Smooth muscle cell (in vitro differentiated cells): ENCODE measurements around the gene AGMO. TPM values are rescaled to one million over a fixed set of nuclear protein-coding genes. Genes with fewer than 3 reads are reported as not detected.

Source experiments
- DNase-seq: peaks from one replicate; lab custom pipeline; 2025; ENCODE audit not compliant: unreplicated experiment; lab: John Stamatoyannopoulos, UW
- H2AFZ ChIP-seq: fragments of 200-600 bp; sonication (generic); 2 replicates; pipeline ENCODE4 v1.6.0; 2016; ENCODE audit warnings: antibody characterized with exemption, low read depth, mild to moderate bottlenecking
- H3F3A ChIP-seq: fragments of 200-600 bp; sonication (generic); 2 replicates; pipeline ENCODE4 v1.6.0; 2017; ENCODE audit warnings: antibody characterized with exemption, low read depth
- H3K27ac ChIP-seq: fragments of 200-600 bp; sonication (generic); 2 replicates; pipeline ENCODE4 v1.5.1; 2016; ENCODE audit warnings: low read depth, mild to moderate bottlenecking
- H3K27me3 ChIP-seq: fragments of 200-600 bp; sonication (generic); 2 replicates; pipeline ENCODE4 v1.6.1; 2016; ENCODE audit warnings: low read depth, mild to moderate bottlenecking
- H3K36me3 ChIP-seq: fragments of 200-600 bp; sonication (generic); 2 replicates; pipeline ENCODE4 v1.5.1; 2016; ENCODE audit warnings: low read depth
- H3K4me1 ChIP-seq: fragments of 200-600 bp; sonication (generic); 2 replicates; pipeline ENCODE4 v1.5.1; 2016; ENCODE audit warnings: low read depth
- H3K4me2 ChIP-seq: fragments of 200-600 bp; sonication (generic); 2 replicates; pipeline ENCODE4 v1.6.0; 2016; ENCODE audit warnings: mild to moderate bottlenecking
- H3K4me3 ChIP-seq: fragments of 200-600 bp; sonication (generic); 2 replicates; pipeline ENCODE4 v1.5.1; 2016; ENCODE audit warnings: mild to moderate bottlenecking
- H3K79me2 ChIP-seq: fragments of 200-600 bp; sonication (generic); 2 replicates; pipeline ENCODE4 v1.6.0; 2016; ENCODE audit warnings: low read depth, mild to moderate bottlenecking
- H3K9ac ChIP-seq: fragments of 200-600 bp; sonication (generic); 2 replicates; pipeline ENCODE4 v1.6.0; 2016; ENCODE audit warnings: low read depth
- H3K9me3 ChIP-seq: fragments of 200-600 bp; sonication (generic); replicated peaks from 2 replicates; pipeline ENCODE4 v1.5.1; 2016; ENCODE audit warnings: low read depth
- H4K20me1 ChIP-seq: fragments of 200-600 bp; sonication (generic); 2 replicates; pipeline ENCODE4 v1.6.0; 2016; ENCODE audit warnings: low read depth
- WGBS: methylation state at CpG from one replicate; pipeline ENCODE4 v1.1.7; 2016; ENCODE audit warnings: low lambda C conversion rate; 5-methylcytosine and 5-hydroxymethylcytosine counted together
- polyA plus RNA-seq: library from polyadenylated mRNA; unstranded; fragments of >200 nt; fragmentation: Nextera tagmentation; extraction: Ambion mirVana; gene quantifications from 2 replicates; pipeline ENCODE4 v1.2.1, GENCODE V29; 2016
- total RNA-seq: library from RNA; depleted of rRNA; stranded (reverse); fragments of >200 nt; gene quantifications from 2 replicates; pipeline ENCODE4 v1.2.3, GENCODE V29; 2014
- TF ChIP-seq, protein P1 (sequence below): fragments of 200-600 bp; sonication (generic); IDR thresholded peaks from 2 replicates; pipeline ENCODE4 v1.5.1; 2017; ENCODE audit warnings: borderline replicate concordance, mild to moderate bottlenecking, antibody characterized with exemption; ENCODE audit not compliant: insufficient read depth, poor library complexity, severe bottlenecking

AGMO gene
- total and polyA plus RNA-seq, 2 experiments from 2014 or later = 0.27 to 0.50 TPM

DNA sequence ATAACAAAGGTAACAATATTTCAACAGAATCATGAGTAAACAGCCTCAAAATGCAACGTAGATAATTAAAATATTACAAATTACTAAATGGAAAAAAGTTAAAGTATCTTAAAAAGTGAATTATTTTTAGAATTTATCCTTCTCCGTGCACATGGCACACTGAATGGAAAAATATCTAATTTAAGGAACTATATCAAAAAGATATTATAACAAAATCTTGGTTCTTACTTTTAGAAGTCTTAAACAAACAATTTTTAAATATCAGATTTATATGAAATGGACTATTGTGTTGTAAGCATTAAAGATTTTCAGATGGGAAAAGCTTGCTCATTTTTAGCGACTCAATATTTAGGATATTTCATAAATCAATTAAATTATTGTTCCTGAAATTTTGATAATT is 72.0 kb downstream of the AGMO start:
- no peaks in the 10 kb centered on the region for H3K4me1 ChIP-seq
- H3K4me2 ChIP-seq = no peak overlapping the region

DNA sequence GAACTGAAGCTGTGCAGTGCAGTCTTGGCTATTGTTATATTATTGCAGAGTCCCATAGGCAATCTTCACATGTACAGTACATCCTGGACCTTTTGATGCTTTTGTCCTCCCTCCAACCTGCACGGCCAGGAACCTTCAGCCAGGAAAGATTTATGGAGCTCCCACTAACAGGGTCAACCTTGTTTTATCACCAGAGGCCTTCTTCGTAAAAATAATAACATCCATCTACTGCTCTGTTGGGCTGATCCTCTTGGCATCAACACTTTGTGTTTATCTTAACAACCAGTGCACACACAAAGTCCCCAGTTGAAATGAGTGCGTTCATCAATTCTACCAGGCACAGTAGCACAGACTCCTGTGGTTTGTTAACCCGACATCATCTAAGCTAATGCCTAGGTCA is 72.4 kb downstream of the AGMO start:
- Histone ChIP-seq H4K20me1 (no peaks in the 10 kb centered on the region), H3K9me3 (no peaks in the 10 kb centered on the region), H3K4me1 (no peaks in the 10 kb centered on the region), H3K36me3 (no peaks in the 10 kb centered on the region), H3K9ac (no peak overlapping the region), H3K27me3 (no peaks in the 10 kb centered on the region), H2AFZ (no peak overlapping the region), H3K4me3 (no peak overlapping the region), H3K27ac (no peak overlapping the region), H3F3A (no peaks in the 10 kb centered on the region), H3K4me2 (no peak overlapping the region), H3K79me2 (no peaks in the 10 kb centered on the region)
- TF ChIP-seq, protein P1, sequence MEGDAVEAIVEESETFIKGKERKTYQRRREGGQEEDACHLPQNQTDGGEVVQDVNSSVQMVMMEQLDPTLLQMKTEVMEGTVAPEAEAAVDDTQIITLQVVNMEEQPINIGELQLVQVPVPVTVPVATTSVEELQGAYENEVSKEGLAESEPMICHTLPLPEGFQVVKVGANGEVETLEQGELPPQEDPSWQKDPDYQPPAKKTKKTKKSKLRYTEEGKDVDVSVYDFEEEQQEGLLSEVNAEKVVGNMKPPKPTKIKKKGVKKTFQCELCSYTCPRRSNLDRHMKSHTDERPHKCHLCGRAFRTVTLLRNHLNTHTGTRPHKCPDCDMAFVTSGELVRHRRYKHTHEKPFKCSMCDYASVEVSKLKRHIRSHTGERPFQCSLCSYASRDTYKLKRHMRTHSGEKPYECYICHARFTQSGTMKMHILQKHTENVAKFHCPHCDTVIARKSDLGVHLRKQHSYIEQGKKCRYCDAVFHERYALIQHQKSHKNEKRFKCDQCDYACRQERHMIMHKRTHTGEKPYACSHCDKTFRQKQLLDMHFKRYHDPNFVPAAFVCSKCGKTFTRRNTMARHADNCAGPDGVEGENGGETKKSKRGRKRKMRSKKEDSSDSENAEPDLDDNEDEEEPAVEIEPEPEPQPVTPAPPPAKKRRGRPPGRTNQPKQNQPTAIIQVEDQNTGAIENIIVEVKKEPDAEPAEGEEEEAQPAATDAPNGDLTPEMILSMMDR = no peak
- DNase-seq = no peak
- WGBS = 43% methylated on average over 4 of the region's 4 CpGs

More for the DNA sequence above, 72.0 kb downstream of the AGMO start:
- Histone ChIP-seq H2AFZ (no peak overlapping the region), H3K4me3 (no peak overlapping the region), H3K9ac (no peak overlapping the region), H3K9me3 (no peaks in the 10 kb centered on the region), H3K27me3 (no peaks in the 10 kb centered on the region), H3K36me3 (no peaks in the 10 kb centered on the region), H4K20me1 (no peaks in the 10 kb centered on the region), H3K79me2 (no peaks in the 10 kb centered on the region), H3F3A (no peaks in the 10 kb centered on the region), H3K27ac (no peak overlapping the region)
- WGBS = 92% methylated on average over 3 of the region's 3 CpGs
- TF ChIP-seq, protein P1 = no peak
- DNase-seq = no peak

DNA sequence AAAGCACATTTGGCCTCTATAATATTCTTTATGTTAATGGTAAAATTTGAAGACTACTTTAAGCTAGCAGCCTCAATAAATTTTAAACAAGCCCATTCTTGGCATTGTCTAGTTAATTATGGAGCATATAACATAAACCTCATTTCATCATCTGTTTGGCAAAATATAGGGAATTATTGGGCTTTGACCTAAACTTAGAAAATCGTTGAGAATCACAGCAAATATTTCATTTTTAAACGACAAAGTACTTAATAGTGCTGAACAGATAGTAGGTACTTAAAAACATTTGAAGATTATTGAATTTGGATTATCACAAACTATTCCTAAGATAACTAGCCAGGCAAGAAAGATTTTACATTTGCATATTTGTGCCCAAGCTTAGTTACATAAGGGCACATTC is 73.4 kb downstream of the AGMO start:
- Histone ChIP-seq H3K9me3 (no peaks in the 10 kb centered on the region), H3K79me2 (no peaks in the 10 kb centered on the region), H3K36me3 (no peaks in the 10 kb centered on the region), H4K20me1 (no peaks in the 10 kb centered on the region), H3K4me2 (no peak overlapping the region), H3K27me3 (no peaks in the 10 kb centered on the region), H3K4me3 (no peak overlapping the region), H3K27ac (no peak overlapping the region), H3F3A (no peaks in the 10 kb centered on the region), H3K4me1 (no peaks in the 10 kb centered on the region), H2AFZ (no peak overlapping the region), H3K9ac (no peak overlapping the region)
- DNase-seq = no peak
- TF ChIP-seq, protein P1 = no peak
- 84% methylated on average over 2 of the region's 2 CpGs for WGBS

DNA sequence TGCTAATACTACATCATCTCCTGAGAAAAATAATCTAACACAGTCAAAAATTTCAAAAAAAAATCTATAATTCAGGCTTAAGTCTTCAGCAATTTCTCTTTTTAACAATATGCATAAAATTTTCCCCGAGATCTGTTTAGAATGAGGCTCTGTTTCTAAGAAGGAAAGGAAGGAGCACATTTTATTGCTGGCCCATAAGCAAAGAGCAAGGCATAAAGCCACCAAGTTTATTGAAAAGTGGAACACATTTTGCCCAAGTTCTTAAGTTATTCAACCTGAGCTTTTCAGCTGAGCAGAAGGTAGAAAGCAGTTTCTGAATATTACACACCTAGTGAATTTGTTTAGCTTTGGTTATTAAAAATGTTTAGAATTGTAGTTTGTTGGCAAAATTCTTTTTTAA is 73.9 kb downstream of the AGMO start:
- H3K4me2 ChIP-seq = no peak overlapping the region
- H3K79me2 ChIP-seq = no peaks in the 10 kb centered on the region
- no peaks in the 10 kb centered on the region for H3F3A ChIP-seq
- H3K4me1 ChIP-seq = no peaks in the 10 kb centered on the region
- TF ChIP-seq, protein P1 = no peak
- DNase-seq = no peak
- no peak overlapping the region for H3K4me3 ChIP-seq
- H3K9me3 ChIP-seq = no peaks in the 10 kb centered on the region
- no peaks in the 10 kb centered on the region for H3K36me3 ChIP-seq
- no peak overlapping the region for H2AFZ ChIP-seq
- no peak overlapping the region for H3K9ac ChIP-seq
- 83% methylated on average over 1 of the region's 1 CpG for WGBS
- H3K27ac ChIP-seq = no peak overlapping the region
- no peaks in the 10 kb centered on the region for H3K27me3 ChIP-seq
- H4K20me1 ChIP-seq = no peaks in the 10 kb centered on the region
